PFSK-1 (cell line): ENCODE measurements around the gene FAM20C.

Experiments
- FOXP2 ChIP-seq: optimal IDR thresholded peaks from 2 replicates; pipeline ENCODE3; 2011; ENCODE audit warnings: borderline replicate concordance, control low read depth, inconsistent platforms; ENCODE audit not compliant: insufficient read depth; ENCODE audit errors: extremely low read length, extremely low read depth
- POLR2AphosphoS5 ChIP-seq: IDR thresholded peaks from 2 replicates; pipeline ENCODE4 v1.6.1; 2012; ENCODE audit warnings: low read depth, mild to moderate bottlenecking, control low read depth, low read length, moderate library complexity
- SIN3A ChIP-seq: IDR thresholded peaks from 2 replicates; pipeline ENCODE4 v1.6.1; 2012; ENCODE audit warnings: mild to moderate bottlenecking, low read length, moderate library complexity, borderline replicate concordance; ENCODE audit not compliant: insufficient read depth
- TAF1 ChIP-seq: IDR thresholded peaks from 2 replicates; pipeline ENCODE4 v1.6.1; 2012; ENCODE audit warnings: low read length, control low read depth, borderline replicate concordance; ENCODE audit not compliant: insufficient read depth
- TF ChIP-seq, protein P1 (sequence below), 2 experiments: IDR thresholded peaks; 2 replicates each; pipeline versions ENCODE4 v1.6.1 to v1.8.0; 2011 to 2012; ENCODE audit warnings: low read depth in 2 of 2, low read length in 2 of 2, control low read depth in 1 of 2, inconsistent platforms in 1 of 2, mild to moderate bottlenecking in 1 of 2, moderate library complexity in 1 of 2; ENCODE audit not compliant: insufficient read depth in 1 of 2

FAM20C gene

DNA sequence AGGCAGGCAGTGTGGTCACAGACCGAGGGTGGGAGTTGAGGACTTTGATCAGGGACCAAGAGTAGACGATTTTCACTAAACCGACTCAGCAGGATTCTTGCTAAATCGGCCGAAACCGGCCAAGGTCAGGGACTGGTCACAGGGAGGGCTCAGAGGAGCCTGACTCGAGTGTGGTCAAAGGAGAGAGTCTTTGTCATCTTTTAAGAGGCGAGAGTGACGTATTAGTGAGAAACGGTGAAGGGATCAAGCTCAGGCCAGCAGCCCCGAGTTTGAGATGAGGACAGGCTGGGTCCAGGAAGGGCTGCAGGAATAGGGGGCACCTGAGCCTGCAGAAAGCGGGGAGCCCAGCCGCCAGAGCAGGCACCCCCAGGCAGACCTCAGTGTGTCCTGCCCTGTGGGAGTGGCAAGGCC is 41.6 kb upstream of the FAM20C start:
- TF ChIP-seq TAF1: no peak
- no peak for TF ChIP-seq FOXP2
- no peak for TF ChIP-seq POLR2AphosphoS5
- TF ChIP-seq SIN3A: no peak
- TF ChIP-seq, protein P1, sequence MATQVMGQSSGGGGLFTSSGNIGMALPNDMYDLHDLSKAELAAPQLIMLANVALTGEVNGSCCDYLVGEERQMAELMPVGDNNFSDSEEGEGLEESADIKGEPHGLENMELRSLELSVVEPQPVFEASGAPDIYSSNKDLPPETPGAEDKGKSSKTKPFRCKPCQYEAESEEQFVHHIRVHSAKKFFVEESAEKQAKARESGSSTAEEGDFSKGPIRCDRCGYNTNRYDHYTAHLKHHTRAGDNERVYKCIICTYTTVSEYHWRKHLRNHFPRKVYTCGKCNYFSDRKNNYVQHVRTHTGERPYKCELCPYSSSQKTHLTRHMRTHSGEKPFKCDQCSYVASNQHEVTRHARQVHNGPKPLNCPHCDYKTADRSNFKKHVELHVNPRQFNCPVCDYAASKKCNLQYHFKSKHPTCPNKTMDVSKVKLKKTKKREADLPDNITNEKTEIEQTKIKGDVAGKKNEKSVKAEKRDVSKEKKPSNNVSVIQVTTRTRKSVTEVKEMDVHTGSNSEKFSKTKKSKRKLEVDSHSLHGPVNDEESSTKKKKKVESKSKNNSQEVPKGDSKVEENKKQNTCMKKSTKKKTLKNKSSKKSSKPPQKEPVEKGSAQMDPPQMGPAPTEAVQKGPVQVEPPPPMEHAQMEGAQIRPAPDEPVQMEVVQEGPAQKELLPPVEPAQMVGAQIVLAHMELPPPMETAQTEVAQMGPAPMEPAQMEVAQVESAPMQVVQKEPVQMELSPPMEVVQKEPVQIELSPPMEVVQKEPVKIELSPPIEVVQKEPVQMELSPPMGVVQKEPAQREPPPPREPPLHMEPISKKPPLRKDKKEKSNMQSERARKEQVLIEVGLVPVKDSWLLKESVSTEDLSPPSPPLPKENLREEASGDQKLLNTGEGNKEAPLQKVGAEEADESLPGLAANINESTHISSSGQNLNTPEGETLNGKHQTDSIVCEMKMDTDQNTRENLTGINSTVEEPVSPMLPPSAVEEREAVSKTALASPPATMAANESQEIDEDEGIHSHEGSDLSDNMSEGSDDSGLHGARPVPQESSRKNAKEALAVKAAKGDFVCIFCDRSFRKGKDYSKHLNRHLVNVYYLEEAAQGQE (IDR thresholded peaks at IDR 0.05; ENCODE audit: insufficient read depth in 1 of 2, low read depth in 2 of 2, low read length in 2 of 2): no peak

DNA sequence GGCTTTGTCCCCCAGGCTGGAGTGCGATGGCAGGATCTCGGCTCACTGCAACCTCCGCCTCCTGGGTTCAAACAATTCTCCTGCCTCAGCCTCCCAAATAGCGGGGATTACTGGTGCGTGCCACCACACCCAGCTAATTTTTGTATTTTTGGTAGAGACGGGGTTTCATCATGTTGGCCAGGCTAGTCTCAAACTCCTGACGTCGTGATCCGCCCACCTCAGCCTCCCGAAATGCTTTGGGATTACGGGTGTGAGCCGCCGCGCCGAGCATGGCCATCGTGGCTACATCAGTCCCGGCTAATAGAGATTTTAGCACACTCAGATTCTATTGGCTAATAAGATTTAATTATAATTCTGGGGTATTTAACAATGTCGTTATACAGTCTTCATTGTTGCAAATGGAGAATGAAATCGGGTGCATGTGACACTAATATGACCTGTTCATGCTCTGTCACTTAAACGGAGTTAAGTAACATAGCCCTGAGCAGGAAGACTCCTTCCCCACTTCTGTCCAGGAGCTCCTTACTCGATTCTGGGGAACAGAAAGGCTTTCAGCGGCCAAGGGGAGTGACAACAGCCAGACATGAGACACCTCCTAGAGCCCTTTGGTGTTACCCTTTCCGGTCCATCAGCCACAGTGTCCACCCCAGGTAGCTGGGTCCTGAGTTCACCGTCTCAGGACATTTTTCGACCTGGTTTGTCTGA is 40.9 kb upstream of the FAM20C start:
- TF ChIP-seq POLR2AphosphoS5 (no peak), FOXP2 (no peak), TAF1 (no peak), SIN3A (no peak)
- TF ChIP-seq, protein P1 (IDR thresholded peaks at IDR 0.05; ENCODE audit: insufficient read depth in 1 of 2, low read depth in 2 of 2, low read length in 2 of 2): no peak

DNA sequence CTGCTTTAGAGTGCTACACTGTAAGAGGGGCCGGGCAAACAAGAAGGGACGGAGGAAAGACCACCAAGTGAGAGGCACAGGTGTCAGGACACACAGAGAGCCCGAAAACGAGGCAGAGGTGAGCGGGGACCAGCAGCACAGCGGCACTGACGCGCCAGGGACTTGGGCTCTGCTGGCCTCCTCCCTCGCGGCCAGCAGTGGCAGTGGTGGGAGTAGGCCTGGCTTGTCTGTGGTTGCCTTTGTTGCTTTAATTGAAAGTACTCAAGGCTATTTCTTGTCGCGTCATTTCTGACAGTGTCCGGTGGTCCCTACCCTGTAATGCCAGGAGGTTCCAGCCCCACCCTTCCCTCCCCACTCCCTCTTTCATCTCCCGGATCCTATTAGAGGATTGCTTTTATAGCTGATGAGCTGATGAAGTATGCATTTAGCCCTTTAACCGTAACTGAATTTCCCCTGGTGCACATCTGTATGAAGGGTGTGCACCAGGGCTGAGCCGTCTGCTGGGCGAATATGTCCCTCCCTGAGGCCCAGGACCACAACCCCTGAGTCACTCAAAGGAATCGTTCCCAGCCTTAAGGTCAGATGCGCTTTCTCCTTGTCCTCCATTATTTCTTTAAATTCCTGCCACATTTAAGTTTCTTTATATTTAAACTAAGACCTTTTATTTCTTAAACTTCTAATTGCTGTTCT is 39.5 kb upstream of the FAM20C start:
- no peak for TF ChIP-seq FOXP2
- no peak for TF ChIP-seq POLR2AphosphoS5
- TF ChIP-seq, protein P1 (IDR thresholded peaks at IDR 0.05; ENCODE audit: insufficient read depth in 1 of 2, low read depth in 2 of 2, low read length in 2 of 2): no peak

DNA sequence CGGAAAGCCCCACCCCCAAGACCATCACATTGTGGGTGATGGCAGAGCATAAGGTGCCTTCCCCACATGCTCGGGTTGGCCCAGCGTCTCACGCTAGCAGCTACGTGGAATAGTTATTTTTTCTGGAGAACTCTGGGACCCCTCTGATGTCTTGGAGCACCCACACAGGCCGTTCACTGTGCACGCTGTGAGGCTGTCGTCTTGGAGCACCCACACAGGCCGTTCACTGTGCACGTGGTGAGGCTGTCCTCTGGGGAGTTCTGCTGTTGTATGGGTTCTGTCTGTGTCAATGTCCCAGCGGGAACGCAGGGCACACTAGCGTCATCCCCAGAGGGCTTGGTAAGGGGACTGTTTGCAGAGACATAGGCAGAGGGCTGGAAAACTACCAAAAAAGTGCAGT is 38.8 kb upstream of the FAM20C start:
- no peak for TF ChIP-seq FOXP2
- TF ChIP-seq SIN3A: no peak
- TF ChIP-seq, protein P1 (IDR thresholded peaks at IDR 0.05; ENCODE audit: insufficient read depth in 1 of 2, low read depth in 2 of 2, low read length in 2 of 2): no peak
- TF ChIP-seq TAF1: no peak
- TF ChIP-seq POLR2AphosphoS5: no peak
